Measurements from ENCODE around the gene APOA1.

Gene APOA1

GRCh38 chr11:116842117-116842516 lies 4.7 kb upstream of the APOA1 start:
- no peaks in the 10 kb centered on the region for H3K27me3 Mint-ChIP-seq (ENCODE audit: low read depth, poor library complexity)
- peaks cover 21% of the 10 kb centered on the region for H3K4me1 Mint-ChIP-seq
- H3K4me3 Mint-ChIP-seq = no peak overlapping the region
- TF ChIP-seq, protein P1, sequence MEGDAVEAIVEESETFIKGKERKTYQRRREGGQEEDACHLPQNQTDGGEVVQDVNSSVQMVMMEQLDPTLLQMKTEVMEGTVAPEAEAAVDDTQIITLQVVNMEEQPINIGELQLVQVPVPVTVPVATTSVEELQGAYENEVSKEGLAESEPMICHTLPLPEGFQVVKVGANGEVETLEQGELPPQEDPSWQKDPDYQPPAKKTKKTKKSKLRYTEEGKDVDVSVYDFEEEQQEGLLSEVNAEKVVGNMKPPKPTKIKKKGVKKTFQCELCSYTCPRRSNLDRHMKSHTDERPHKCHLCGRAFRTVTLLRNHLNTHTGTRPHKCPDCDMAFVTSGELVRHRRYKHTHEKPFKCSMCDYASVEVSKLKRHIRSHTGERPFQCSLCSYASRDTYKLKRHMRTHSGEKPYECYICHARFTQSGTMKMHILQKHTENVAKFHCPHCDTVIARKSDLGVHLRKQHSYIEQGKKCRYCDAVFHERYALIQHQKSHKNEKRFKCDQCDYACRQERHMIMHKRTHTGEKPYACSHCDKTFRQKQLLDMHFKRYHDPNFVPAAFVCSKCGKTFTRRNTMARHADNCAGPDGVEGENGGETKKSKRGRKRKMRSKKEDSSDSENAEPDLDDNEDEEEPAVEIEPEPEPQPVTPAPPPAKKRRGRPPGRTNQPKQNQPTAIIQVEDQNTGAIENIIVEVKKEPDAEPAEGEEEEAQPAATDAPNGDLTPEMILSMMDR (IDR thresholded peaks at IDR 0.05) = no peak
- no peaks in the 10 kb centered on the region for H3K9me3 Mint-ChIP-seq
- no peak for DNase-seq
- H3K36me3 Mint-ChIP-seq (ENCODE audit: low read depth) = peaks cover 36% of the 10 kb centered on the region
- H3K27ac Mint-ChIP-seq = peak overlapping the region; percentile 45

DNA sequence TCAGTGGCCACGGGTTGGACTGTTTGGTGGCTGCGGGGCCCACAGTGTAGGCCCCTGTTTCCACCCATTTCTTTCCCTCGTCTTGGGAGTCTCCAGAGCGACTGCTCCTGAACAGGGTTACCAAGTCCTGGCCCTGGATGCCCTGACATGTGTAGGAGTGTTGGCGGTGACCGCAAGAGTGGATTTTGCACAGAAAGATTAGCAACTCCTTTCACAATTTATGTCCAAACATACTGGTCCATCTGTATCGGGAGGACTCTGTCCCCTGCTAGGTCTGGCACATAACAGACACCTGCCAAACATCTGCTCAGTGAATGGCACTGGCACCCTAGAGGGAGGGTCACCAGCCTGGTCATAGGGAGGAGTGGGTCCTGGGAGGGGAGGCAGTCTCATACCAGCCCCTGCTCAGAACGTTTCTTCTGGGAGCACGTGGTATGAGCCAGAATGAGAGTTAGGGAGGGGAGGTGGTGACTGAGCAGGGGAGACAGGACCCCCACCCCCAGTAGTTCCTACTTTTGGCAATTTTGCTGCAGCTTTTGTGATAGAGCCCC lies 3.4 kb upstream of the APOA1 start:
- no peaks in the 10 kb centered on the region for H3K27me3 Mint-ChIP-seq (ENCODE audit: low read depth, poor library complexity)
- DNase-seq = no peak
- no peak overlapping the region for H3K27ac Mint-ChIP-seq
- peaks cover 29% of the 10 kb centered on the region for H3K4me1 Mint-ChIP-seq
- TF ChIP-seq, protein P1 (IDR thresholded peaks at IDR 0.05) = no peak
- H3K9me3 Mint-ChIP-seq = no peaks in the 10 kb centered on the region
- no peak overlapping the region for H3K4me3 Mint-ChIP-seq
- peaks cover 23% of the 10 kb centered on the region for H3K36me3 Mint-ChIP-seq (ENCODE audit: low read depth)

DNA sequence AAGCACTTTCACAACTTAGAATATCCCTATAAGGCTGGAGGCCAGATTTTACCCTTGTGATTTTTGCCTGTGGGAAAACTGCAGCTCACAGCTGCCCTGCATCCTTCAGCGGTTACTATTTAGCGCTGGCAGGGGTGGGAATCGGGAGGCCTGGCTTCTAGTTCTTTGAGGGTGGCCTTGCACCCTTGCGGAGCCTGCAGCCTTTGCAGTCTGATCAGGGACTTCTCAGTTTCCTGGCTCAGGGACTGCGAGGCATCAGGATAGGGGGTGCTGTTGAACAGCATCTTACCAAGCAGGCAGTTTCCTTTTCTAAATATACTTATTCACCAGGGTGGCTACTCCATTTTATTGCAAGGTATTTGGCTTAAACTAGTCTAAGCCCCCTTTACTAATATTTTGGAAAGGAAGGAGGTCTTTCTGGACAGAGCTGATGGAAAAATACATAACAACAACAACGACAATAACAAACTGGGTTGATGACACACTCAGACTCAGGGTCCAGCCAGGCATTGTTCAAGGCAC lies 2.9 kb upstream of the APOA1 start:
- peak overlapping the region; percentile 54 for H3K27ac Mint-ChIP-seq
- no peaks in the 10 kb centered on the region for H3K9me3 Mint-ChIP-seq
- no peak for DNase-seq
- peaks cover 21% of the 10 kb centered on the region for H3K36me3 Mint-ChIP-seq (ENCODE audit: low read depth)
- H3K4me3 Mint-ChIP-seq = no peak overlapping the region
- TF ChIP-seq, protein P1 (IDR thresholded peaks at IDR 0.05) = no peak
- peaks cover 4% of the 10 kb centered on the region for H3K27me3 Mint-ChIP-seq (ENCODE audit: low read depth, poor library complexity)
- peaks cover 33% of the 10 kb centered on the region for H3K4me1 Mint-ChIP-seq

DNA sequence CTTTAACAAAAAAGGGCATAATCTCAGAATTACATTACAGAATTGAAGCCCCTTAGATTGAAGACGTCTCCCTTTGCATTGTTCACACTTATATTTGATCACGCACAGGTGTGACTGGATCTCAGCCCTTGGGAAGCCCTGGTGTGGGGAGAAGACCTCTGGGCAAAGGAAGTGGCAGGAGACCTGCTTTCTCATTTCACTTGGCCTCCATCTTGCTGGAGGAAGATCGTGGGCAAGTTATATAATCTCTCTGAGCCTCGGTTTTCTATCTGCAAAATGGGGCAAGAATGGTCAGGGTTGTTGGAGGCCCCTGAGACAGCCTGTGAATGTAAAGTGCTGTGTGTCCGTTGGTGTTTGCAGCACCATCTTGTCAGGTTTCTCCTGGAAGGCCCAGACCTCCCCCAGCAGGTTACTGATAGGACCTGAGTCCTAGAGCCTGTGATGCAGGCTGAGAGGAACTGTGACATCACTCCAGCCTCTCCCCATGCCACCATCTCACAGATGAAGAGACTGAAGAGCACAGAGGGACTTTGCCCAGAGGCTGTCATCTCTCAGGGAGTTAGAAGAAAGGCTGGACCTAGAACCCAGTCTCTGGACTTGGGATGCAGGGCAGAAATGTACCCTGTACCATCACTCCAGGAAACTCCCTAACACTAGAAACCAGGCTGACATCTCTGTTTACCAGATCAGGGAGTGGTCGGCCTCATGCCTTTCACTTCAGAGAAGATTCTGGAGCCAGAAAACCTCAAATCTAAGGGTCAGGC lies 1.1 kb upstream of the APOA1 start:
- DNase-seq = no peak
- no peak overlapping the region for H3K27ac Mint-ChIP-seq
- H3K36me3 Mint-ChIP-seq (ENCODE audit: low read depth) = peaks cover 8% of the 10 kb centered on the region
- H3K4me3 Mint-ChIP-seq = no peak overlapping the region
- TF ChIP-seq, protein P1 (IDR thresholded peaks at IDR 0.05) = no peak
- H3K27me3 Mint-ChIP-seq (ENCODE audit: low read depth, poor library complexity) = peaks cover 13% of the 10 kb centered on the region
- H3K9me3 Mint-ChIP-seq = no peaks in the 10 kb centered on the region
- H3K4me1 Mint-ChIP-seq = peaks cover 45% of the 10 kb centered on the region

GRCh38 chr11:116836632-116836991 lies 810 bp downstream of the APOA1 start:
- H3K4me1 Mint-ChIP-seq = peaks cover 49% of the 10 kb centered on the region
- TF ChIP-seq, protein P1 (IDR thresholded peaks at IDR 0.05) = no peak
- H3K27ac Mint-ChIP-seq = no peak overlapping the region
- H3K27me3 Mint-ChIP-seq (ENCODE audit: low read depth, poor library complexity) = peaks cover 21% of the 10 kb centered on the region
- H3K36me3 Mint-ChIP-seq (ENCODE audit: low read depth) = no peaks in the 10 kb centered on the region
- DNase-seq = no peak
- no peaks in the 10 kb centered on the region for H3K9me3 Mint-ChIP-seq
- H3K4me3 Mint-ChIP-seq = no peak overlapping the region

All from nephron progenitor cell (in vitro differentiated cells).